Mammary microvascular endothelial cell (primary cell): ENCODE results near the gene EXT2. TPM values are rescaled to one million over a fixed set of nuclear protein-coding genes. Genes with fewer than 3 reads are reported as not detected.

Experiments used
- total RNA-seq: library from RNA; depleted of rRNA; stranded (reverse); fragments of >200 nt; gene quantifications from 2 replicates; pipeline ENCODE4 v1.2.3, GENCODE V29; 2015

The EXT2 gene
- total RNA-seq, result 80.7 and 80.8 TPM in 2 replicates

DNA sequence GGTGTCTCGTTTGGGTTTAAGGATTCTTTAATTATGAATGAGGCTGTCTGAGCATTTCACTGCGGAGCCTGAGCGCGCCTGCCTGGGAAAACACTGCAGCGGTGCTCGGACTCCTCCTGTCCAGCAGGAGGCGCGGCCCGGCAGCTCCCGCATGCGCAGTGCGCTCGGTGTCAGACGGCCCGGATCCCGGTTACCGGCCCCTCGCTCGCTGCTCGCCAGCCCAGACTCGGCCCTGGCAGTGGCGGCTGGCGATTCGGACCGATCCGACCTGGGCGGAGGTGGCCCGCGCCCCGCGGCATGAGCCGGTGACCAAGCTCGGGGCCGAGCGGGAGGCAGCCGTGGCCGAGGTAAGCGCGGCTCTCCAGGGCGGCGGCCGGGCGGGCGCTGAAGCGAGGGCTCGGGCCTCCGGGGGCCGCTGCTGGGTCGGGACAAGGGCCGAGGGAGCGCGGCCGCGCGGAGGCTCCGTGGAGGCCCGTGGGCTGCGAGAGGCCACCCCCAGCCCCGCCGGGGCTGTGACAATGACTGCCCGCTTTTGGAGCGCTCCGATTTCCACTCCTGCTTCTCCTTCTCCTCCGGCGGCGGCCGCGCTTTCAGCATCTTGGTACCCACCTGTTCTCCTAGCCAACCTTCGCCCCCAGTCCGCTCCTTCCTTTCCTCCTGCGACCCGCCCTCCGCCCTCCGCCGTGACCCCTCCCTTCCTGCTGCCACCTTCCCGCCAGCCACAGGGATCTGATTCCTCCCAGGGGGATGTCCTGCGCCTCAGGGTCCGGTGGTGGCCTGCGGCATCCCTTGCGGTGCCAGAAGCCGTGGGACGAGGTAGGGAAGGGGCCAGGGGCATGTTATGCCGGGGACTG, at the start of gene EXT2:
Gene EXT2, plus strand, starts transcription at position 173 of the 854 bp plus-strand sequence. CDS start 12,035 bp downstream, outside the sequence.

DNA sequence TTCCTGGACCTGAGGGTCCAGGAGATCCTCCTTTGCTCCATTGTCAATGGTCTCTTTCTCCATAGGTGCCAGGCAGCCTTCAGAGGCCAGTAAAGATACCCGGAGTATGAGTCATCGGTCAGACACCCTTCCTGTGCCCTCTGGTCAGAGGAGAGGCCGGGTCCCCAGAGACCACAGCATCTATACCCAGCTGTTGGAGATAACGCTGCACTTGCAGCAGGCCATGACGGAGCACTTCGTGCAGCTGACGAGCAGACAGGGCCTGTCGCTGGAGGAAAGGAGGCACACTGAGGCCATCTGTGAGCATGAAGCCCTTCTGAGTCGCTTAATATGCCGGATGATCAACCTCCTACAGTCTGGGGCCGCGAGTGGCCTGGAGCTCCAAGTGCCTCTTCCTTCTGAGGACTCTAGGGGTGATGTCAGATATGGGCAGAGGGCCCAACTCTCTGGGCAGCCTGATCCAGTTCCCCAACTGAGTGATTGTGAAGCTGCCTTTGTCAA, 47.5 kb upstream of the EXT2 start, which contains the start of gene ACCSL:
Gene ACCSL, plus strand, starts transcription at position 51 of the 501 bp plus-strand sequence. Its CDS starts 56 bp downstream, at position 107.

DNA sequence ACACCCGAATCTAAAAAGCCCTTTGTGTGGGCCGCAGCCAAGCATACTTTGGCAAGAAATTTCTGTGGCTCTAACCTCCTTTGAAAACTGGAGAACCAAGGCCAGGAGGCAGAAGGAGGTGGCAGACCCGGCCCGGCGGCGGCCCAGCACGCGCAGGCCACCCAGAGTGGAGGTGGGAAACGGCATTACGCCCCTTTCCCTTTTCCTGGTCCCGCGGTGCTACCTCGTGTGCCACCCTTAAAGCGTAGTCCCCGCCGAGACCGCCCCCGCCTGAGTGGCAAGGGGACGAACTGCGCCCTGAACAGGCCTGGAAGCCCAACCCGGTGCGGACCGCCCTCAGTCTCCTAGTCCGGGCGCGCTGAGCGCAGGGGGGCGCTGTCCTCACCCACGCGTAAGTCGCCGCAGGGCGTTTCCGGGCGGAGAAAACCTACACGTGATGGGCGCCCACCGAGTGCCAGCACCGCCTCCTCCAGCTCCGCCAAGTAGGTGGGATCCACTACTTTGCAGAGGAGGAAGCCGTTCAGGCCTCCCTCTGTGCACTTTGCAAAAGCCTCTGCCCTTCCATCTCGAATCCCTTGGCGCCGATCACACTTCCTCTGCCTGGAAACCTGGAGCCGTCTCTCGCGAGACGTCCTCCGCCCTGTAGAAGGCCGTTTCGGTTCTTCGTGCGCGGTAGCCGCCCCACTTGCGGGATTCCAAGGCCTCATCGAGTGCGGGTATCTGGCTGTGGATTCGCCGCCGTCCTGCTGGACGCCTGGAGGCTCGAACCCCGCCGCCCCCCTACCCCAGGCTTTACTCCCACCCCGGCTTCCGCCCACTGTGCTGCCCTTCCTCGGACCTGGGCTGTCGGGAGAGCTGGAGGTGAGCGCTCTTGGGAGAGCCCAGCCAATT, 29.4 kb upstream of the EXT2 start, which contains the start of gene ACCS:
Gene ACCS, plus strand, starts transcription at position 430 of the 891 bp plus-strand sequence. CDS start 1,358 bp downstream, outside the sequence.

Other genes starting within 250 kb of the EXT2 start
- 30.7 and 36.4 TPM in 2 replicates for gene ALKBH3, start 214.8 kb upstream of the EXT2 start, total RNA-seq
- gene C11orf96, start 153.0 kb upstream of the EXT2 start, total RNA-seq, result 35.7 and 37.6 TPM in 2 replicates
- not detected in 2 replicates for gene ACCSL, start 47.7 kb upstream of the EXT2 start, total RNA-seq
- 2.5 and 3.2 TPM in 2 replicates for gene ACCS, start 29.4 kb upstream of the EXT2 start, total RNA-seq
- gene ALX4, start 214.5 kb downstream of the EXT2 start, total RNA-seq, result not detected in 2 replicates